NCI-H524 treated with DMSO at 0.1 percent for 48 hours (cell line): ENCODE measurements around the gene HERC2.
A peak's percentile ranks its signal among the peaks of the same experiment; 100 is the strongest.
"Not testable (repeated sequence)": the region's sequence is repeated elsewhere in the genome, so short reads cannot be mapped to it uniquely, and the experiment has no call there.

Experiments
- DNase-seq: peaks from one replicate; lab custom pipeline; 2025; lab: John Stamatoyannopoulos, UW

HERC2 gene

DNA sequence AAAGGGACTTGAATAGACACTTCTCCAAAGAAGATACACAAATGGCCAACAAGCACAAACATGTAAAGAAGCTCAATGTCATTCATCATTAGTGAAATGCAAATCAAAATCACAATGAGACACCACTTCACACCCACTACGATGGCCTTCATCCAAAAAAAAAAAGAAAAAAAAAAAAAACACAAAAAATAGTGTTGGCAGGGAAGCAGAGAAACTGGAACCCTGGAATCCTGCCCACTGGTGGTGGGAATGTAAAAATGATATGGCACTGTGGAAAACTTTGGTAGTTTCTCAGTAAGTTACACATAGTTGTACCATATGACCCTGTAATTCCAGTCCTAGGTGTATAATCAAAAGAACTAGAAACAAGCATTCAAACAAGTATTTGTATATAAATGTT, 94.7 kb downstream of the HERC2 start:
- DNase-seq = not testable (repeated sequence)

DNA sequence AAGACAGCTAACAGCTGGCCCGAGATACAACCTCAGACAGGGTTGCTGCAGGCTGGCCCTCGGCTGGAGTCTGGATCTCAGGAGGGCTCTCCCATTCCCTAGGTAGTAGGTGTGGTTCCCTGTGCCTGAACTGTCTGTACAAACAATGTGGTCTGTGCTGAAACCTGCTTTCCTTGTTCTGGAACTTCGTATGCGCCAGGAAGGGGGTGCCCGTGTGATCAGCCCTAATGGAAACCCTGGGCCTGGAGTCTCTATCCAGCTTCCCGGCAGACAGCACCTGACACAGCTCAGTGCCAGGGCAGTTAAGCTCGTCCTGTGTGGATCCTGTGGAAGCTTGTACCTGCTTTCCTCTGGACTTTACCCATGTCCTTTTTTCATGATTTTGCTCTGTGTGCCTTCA, 99.4 kb downstream of the HERC2 start:
- not testable (repeated sequence) for DNase-seq

DNA sequence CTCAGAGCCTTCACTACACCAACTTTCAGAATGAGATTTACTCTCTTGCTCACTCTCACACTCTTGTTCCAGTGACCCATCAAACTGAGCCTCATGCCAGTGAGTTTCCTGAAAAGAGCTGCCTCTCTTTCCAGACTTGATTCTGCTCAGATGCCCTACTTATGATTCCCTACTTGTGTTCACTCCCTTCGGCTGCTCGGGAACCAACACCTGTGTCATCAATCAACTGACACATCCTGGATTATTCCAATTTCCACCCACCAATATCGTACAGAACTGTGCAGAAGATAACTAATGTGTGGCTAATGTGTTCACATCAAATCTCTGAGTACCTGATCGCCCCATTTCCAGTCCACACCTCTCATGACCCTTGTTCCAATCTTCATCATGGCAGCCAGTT, 100.3 kb downstream of the HERC2 start:
- DNase-seq = not testable (repeated sequence)

DNA sequence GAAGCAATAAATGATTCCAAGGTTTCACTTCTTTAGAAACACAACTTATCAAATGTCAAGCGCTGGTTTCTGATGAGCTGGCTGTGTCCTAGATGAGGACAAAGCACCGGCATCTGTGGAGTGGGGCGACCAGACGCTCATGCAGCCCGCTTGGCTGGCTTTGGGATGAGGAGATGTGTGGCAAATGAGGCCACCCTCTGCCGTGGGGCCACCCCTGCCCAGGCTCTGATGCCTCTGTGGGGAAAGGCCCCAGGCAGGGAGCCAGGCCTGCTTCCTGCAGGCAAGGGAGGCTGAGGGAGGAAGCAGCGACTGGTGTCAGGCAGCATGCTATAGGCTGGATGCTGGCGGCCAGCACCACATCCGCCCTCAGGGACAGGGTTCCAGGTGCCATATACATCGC, 102.9 kb downstream of the HERC2 start:
- no peak for DNase-seq

DNA sequence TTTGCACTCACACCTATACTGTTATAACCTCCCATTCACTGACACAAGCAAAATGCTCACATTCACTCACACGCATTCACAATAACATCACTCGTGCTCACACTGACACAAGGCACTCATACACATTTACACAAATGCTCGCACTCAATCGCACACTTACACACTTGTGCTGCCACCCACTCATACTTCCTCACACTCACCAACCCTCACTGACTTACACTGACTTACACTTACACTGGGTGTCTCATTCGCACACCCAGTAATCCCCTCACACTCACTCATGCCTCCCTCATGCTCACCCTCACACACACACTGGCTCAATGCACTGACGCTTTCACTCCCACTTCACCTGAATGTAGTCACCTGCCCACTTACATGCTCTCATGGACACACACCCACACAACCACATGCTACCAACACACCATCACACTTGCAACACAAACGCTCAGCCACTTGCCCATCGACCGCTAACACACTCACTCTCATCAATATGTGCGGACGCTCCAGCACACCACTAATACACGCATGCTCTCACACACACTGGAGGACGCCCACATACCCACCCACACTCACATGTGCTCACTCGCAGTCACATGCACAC, 104.9 kb downstream of the HERC2 start:
- DNase-seq = not testable (repeated sequence)

DNA sequence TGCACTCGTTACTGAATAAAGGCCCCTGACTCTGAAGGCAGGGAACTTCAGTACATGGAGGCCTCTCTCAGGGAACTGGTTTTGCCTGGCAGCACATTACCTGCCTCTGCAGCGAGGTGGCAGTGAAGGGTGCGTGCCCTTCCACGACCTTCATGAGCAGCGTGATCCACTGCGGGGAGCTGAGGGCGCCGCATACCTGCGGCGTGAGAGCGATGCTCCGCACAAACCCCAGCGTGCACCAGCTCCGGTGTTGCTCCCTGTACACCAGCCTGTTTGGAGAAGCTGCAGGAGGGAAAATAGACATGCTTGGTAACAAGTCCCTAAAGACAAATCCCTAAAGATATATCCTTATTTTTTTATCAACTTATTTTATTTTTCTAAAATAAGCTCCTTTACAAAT, 106.5 kb downstream of the HERC2 start:
- DNase-seq = not testable (repeated sequence)

DNA sequence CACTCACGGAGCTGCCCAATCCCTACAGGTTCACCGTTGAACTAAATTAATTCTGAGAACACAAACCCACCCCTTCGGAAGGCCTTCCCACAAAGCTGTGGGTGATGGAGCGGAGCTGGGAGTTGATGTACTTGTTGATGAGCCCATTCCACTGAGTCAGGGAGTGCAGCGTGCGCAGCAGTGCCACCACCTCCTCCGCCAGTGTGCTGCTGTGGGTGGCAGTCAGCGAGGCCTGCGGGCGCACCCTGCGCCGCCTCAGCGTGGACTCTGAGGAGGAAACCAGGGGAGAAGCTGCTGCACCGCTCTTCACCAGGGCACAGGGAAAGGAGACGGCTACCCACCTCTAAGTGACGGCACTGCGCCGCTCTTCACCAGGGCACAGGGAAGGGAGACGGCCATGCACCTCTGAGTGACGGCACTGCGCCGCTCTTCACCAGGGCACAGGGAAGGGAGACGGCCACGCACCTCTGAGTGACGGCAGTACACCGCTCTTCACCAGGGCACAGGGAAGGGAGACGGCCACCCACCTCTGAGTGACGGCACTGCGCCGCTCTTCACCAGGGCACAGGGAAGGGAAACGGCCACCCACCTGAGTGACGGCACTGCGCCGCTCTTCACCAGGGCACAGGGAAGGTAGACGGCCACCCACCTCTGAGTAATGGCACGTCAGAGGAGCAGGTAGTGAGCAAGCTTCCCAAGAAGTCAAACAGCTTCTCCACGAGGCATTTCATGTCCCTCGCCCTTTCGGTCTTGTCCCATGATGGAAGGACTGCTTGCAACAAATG, 107.8 kb downstream of the HERC2 start:
- not testable (repeated sequence) for DNase-seq

DNA sequence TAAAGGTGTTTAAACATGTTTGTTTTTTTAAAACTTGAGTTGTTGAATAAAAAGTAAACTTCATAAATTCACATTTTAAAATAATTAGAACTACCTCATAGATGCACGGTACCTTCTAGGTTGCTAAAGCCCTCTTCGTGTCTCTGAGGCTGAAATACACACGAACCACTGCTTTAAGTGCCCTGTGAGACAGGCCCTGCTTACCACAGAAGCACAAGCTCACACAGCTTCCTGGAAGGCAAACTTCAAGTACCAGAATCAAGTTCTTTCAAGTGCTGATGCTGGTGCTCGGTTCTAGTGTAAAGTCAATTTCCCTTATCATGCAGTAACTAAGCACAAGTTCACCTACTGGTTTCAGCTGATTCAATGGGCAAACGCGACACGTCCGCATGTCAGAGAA, 108.6 kb downstream of the HERC2 start:
- not testable (repeated sequence) for DNase-seq

DNA sequence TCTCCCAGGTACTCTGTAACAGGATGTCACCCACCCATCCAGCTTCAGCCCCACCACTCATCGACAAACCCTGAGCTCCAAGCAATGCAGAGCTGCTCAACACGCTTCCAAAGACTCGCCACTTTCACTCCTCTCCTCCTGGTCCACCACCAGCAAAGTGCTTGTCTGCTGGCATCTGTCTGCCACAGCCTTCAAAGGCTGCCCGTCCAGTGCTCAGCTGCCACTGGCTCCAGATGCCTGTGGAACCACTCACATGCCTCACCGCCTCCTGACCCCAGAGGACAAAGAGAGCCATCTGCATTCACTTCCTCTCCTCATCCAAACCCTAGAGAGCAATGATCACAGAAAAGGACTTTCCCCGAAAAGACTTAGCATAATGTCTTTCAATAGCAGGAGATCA, 113.4 kb downstream of the HERC2 start:
- no peak for DNase-seq

DNA sequence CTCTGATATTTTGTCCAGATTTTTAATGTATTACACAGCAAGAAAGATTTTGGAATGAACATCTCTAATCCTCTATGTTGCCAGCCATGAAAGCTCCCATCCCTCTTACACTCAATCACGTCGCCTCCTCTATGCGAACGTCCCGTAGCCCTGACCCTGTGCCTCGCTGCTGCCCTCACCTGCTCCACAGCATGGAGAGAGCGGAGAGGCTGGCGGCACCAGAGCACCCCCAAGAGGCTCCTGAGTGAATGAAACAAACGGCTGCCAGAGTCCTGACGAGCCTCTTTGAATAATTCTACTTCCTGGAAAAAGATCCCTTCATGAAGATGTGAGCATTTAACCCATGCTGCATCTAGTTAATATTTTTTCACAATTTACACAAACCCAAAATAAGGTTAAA, 116.3 kb downstream of the HERC2 start:
- not testable (repeated sequence) for DNase-seq

DNA sequence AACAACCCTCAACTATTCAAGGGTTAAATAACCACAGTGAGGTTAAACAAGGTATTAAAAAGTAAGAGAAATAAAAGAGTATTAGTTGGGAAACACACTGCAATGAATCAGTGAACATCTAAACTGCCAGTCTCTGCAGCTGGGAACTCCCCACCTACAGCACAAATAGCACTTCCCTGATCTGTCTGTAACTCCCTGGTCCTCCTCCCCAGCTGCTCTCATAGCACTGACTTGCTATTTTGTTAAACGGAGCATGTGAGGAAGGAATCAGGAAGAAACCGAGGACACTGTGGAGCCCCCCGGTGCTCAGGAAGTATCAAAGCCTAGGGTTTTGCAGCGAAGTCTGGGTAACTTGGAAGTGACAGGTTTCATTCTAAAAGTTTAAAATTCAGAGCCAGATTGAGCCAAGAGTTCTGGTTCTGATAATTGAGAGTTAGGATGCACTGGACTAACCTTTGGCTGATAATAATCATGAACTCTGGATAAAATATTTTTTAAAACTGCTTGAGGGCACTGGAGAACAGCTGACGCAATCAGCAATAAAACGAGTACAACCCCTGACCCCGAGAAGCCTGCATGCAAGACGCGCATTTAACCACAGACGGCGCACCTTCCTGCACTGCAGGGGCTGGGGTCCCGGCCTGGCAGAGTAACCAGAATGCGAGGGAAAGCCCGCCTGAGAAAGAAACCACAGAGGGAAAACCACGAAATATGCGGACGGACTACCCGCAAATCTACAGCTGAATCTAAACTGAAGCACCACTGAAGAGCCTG, 118.7 kb downstream of the HERC2 start:
- not testable (repeated sequence) for DNase-seq

DNA sequence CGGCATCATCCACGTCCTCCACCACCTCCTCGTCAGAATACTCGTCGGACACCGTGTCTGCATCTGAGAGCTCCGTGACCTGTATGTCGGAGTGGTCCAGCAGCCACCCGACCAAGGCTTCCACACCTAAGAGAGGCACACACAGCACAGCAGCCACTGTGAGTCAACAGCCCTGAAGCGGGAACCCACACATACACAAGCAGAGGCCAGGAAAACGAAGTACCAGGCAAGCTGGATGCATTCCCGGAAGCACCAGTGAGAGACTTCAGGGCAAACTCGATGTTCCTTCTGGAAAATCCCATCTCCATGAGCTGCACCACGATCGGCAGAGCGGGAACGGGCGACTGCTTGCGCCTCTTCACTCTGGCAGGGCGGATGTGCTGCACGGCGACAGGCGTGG, 119.9 kb downstream of the HERC2 start:
- DNase-seq = not testable (repeated sequence)

DNA sequence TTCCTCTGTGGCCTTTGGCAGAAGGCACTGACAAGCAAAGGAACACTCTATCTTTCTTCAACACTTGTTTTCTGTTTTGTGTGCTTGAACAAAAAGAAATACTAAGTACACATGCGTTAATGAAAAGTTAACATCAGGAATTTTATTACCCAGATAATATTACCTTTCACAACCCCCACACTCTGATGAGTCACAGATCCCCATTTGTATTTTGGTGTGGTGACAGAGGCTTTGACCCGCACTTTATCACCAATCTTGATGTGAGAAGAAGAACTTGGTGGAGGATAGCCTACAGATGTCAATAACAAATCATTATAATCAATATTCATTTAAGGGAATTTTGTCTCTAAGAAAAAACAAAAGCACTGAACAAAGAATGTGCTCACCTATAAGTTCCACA, 123.8 kb downstream of the HERC2 start:
- DNase-seq = not testable (repeated sequence)

DNA sequence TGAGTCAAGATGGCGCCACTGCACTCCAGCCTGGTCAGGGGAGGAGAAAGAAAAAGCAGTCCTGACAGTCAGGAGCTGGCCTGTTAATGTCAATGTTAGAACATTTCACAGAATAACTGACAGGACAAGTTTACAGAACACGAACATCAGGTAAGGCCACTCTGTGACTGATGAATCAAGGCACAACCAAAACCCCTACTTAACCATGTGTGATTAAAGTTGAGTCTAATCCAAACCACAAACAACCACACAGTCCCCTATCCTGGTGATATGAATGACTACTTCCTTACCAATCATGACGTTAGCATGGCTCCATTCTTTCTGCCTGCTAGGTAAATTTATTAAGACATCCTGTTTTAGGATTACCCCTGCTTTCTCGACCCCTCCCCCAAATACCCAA, 124.3 kb downstream of the HERC2 start:
- not testable (repeated sequence) for DNase-seq

DNA sequence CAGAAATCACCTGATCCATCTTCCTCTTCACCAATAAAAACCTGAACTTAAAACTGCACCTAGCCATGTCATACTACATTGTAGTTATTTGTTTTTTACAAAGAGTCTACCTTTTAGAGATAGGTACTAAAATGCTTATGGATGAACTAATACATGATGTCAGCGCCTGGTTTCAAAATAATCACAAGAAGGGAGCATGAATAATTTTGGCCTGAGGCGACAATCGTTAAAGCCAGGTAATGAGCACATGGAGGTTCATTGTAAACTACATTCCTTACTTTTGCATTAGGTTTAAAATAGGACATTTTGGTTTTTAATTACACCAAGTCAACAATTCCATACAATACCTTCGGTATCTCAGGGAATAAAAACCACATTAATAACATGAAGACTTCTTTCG, 125.4 kb downstream of the HERC2 start:
- DNase-seq = not testable (repeated sequence)

DNA sequence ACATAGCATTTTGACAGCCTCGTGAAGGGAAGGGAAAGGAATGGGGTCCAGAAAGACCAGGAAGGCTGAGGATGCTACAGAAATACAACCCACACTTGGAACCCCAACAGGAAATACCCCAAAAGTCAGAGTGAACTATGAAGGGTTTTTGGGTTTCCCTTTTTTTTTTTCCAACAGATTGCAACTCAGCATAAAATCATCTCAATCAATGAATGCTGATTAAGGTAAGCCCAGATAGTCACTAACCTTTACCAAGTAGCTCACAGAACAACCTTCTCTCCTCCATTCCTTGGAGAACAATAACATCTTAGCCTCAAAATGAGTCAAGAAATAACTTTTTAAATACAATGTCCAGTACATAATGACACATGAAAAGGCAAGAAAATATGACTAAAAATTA, 129.2 kb downstream of the HERC2 start:
- no peak for DNase-seq

DNA sequence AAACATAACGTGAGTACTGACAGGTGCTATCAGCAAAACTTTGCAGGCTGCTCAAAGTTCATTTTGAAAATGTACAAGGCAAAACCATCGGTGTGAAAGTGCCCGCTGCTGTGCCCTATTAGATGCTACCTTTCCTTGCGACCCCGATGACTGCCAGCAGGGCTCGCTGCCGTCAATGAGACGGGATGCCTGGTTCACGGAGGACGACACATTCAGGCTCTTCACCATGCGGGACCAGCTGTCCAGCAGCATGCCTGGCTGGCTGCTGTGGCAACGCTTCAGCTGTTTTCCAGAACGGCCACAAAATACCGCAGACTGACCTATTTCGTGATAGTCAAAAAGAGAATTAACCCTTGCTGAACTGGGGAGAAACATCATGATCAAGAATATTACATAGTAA, 130.1 kb downstream of the HERC2 start:
- peak; percentile 61 for DNase-seq

DNA sequence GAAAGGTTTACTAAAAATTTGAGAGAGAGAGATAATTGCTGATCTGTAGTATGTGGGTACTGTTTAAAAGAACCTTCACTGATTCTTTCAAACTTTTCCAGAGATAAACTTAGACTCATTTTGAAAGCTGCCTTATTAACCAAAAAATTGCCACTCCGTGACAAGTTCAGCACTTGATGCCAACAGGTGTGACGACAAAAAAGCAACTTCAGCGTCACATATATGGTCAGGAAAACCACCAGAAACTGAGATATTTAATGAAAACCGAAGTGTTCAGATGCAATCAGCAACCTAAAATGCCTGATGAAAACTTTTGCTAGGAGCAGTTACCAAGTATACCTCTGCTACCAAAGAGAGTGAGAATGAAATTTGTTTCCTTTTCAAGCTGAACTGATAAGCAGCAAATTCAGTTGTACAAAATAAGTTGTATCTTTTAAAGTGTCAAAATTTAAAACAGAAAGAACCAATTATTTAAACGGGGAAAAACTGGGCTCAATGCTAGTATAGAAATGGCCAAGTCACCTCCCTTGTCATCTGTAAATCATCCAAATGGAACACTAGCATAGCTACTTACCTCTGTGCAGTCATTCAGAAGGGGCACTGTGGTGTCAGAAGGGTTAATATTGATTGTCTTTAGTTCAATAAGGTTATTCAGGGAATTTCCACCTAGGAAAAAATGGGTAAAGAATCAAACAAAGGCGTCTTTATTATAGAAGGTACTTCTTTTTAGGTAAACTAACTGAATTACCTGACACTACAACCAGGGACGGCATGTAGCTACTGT, 131.4 kb downstream of the HERC2 start:
- DNase-seq = no peak

DNA sequence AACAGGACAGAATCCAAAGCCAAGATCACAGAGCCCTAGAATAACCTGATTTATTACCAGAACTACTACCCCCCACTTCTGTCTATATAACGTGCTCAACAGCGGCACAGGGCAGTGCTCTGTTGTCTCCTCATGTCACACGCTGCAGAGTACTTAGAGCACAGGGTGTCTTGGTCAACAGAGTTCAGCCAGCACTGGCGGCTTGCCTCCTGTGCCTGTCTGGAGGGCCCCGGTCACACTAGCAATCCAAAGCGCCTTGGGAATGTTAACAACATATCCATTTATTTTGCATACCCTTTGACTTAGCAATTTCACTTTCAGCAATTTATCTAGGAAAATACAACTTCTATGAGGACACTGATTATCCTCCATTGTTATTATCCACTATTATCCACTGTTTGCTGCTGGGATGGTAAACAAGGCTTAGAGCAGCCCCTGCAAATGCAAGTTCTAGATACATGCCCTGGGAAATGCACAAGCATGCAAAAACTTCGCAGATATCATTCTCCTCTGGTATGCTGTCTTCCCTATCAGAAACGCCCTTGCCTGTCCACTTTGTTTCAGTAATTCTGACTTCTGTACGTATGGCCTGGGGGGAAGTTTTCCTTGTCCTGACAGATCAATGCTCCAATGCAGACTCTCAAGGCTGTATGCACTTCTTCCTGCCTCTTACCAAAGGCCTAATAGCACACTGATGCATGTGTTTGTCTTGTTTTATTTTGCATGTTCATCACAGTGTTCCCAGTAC, 136.7 kb downstream of the HERC2 start:
- no peak for DNase-seq

DNA sequence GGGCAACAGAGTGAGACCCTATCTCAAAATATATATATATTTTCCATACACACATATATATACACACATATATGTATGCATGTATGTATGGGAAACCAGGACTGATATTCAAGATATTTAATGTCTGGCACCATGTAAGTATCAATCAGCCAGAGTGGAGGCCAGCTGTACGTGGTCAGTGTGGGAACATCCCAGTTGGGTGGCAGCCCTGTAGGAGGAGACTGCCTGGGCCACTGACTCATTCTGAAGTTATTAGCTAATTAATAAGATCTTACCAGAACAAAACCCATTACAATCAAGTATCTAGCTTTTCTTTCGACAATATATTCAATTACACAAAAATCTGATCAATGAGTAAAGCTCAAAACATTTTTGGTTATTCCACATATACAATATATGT, 137.8 kb downstream of the HERC2 start:
- no peak for DNase-seq

DNA sequence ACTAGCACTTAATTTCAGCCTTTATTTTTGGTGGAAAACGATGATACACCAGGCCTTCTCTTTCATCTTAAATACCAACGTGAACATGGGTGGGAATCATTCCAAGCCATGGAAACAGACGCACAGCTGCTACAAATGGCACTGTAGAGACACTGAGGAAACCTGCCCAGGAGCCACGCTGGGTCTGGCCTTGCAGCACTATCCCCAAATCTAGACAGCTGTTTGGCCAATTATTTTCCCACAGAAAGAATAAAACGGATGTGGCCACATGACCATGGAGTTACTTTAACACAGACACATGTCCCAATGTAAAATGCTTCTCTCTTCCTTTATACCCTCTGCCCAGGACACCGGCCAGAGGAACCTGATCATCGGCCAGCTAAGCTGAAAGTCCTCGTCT, 139.2 kb downstream of the HERC2 start:
- DNase-seq = no peak
